HAP-1 (cell line): ENCODE results near the gene ELMO1.
A peak's percentile ranks its signal among the peaks of the same experiment; 100 is the strongest.
"Not testable (repeated sequence)": the region's sequence is repeated elsewhere in the genome, so short reads cannot be mapped to it uniquely, and the experiment has no call there.

Experiments used
- DNase-seq, 2 experiments: peaks; one replicate each; pipeline ENCODE4 v3.0.0-alpha.2; 2016 to 2020; ENCODE audit warnings: low spot score in 2 of 2
- H3K27me3 ChIP-seq: fragments of 250-450 bp; sonication (Bioruptor Pico); 2 replicates; pipeline ENCODE4 v1.5.1; 2020; ENCODE audit warnings: low read depth, mild to moderate bottlenecking, moderate library complexity
- H3K36me3 ChIP-seq: fragments of 250-450 bp; sonication (Bioruptor Pico); replicated peaks from 2 replicates; pipeline ENCODE4 v1.5.1; 2020; ENCODE audit warnings: mild to moderate bottlenecking
- H3K4me1 ChIP-seq: fragments of 250-450 bp; sonication (Bioruptor Pico); 2 replicates; pipeline ENCODE4 v1.5.1; 2020; ENCODE audit warnings: mild to moderate bottlenecking
- H3K4me3 ChIP-seq: fragments of 250-450 bp; sonication (Bioruptor Pico); 2 replicates; pipeline ENCODE4 v1.5.1; 2020; ENCODE audit warnings: mild to moderate bottlenecking, moderate library complexity
- H3K9me3 ChIP-seq: fragments of 250-450 bp; sonication (Bioruptor Pico); 2 replicates; pipeline ENCODE4 v1.5.1; 2020; ENCODE audit warnings: mild to moderate bottlenecking, moderate library complexity
- in situ Hi-C: fragments of 300-500 bp; cut with MboI; formaldehyde crosslinking; loops from 3 replicates; pipeline ENCODE4 v1.14.3; 2020; ENCODE audit warnings: low sequenced_read_pairs, inconsistent platforms, mixed read lengths

Gene ELMO1

GRCh38 chr7:36978461-36978860, 470.2 kb downstream of the ELMO1 start:
- in situ Hi-C loops, result loop anchor here (25.0 kb wide), 1 partner anchor 209 kb away; no protein-coding TSS in a partner anchor
- Histone ChIP-seq H3K4me3 (no peak overlapping the region), H3K36me3 (no peaks in the 10 kb centered on the region), H3K9me3 (no peaks in the 10 kb centered on the region), H3K4me1 (no peaks in the 10 kb centered on the region), H3K27me3 (no peaks in the 10 kb centered on the region)
- DNase-seq, result no peak

- Histone ChIP-seq H3K9me3 (no peaks in the 10 kb centered on the region), H3K4me3 (no peak overlapping the region), H3K36me3 (no peaks in the 10 kb centered on the region), H3K4me1 (no peaks in the 10 kb centered on the region), H3K27me3 (no peaks in the 10 kb centered on the region)
- DNase-seq, result no peak
- in situ Hi-C loops, result loop anchor here (25.0 kb wide), 1 partner anchor 209 kb away; no protein-coding TSS in a partner anchor
Observed at GRCh38 chr7:36977878-36978277, 470.8 kb downstream of the ELMO1 start.

GRCh38 chr7:36973534-36973933, 475.1 kb downstream of the ELMO1 start:
- not testable (repeated sequence) for H3K4me3 ChIP-seq, H3K9me3 ChIP-seq, DNase-seq, H3K36me3 ChIP-seq, H3K4me1 ChIP-seq, H3K27me3 ChIP-seq
- in situ Hi-C loops, result loop anchor here (25.0 kb wide), 1 partner anchor 486 kb away; no protein-coding TSS in a partner anchor

- no peaks in the 10 kb centered on the region for H3K27me3 ChIP-seq
- in situ Hi-C loops, result loop anchor here (25.0 kb wide), 1 partner anchor 485 kb away; no protein-coding TSS in a partner anchor
- no peak for DNase-seq
- no peak overlapping the region for H3K4me3 ChIP-seq
- H3K9me3 ChIP-seq, result no peaks in the 10 kb centered on the region
- no peaks in the 10 kb centered on the region for H3K36me3 ChIP-seq
- no peaks in the 10 kb centered on the region for H3K4me1 ChIP-seq
Observed at GRCh38 chr7:36972140-36972518, 476.5 kb downstream of the ELMO1 start.

GRCh38 chr7:36971515-36972139, 477.0 kb downstream of the ELMO1 start:
- Histone ChIP-seq H3K36me3 (no peaks in the 10 kb centered on the region), H3K9me3 (no peaks in the 10 kb centered on the region), H3K4me3 (no peak overlapping the region), H3K27me3 (no peaks in the 10 kb centered on the region), H3K4me1 (no peaks in the 10 kb centered on the region)
- DNase-seq, result no peak
- in situ Hi-C loops, result loop anchor here (25.0 kb wide), 1 partner anchor 484 kb away; no protein-coding TSS in a partner anchor

GRCh38 chr7:36970551-36971514, 477.8 kb downstream of the ELMO1 start:
- Histone ChIP-seq H3K36me3 (no peaks in the 10 kb centered on the region), H3K9me3 (no peaks in the 10 kb centered on the region), H3K4me1 (no peaks in the 10 kb centered on the region), H3K27me3 (no peaks in the 10 kb centered on the region), H3K4me3 (no peak overlapping the region)
- DNase-seq, result no peak
- in situ Hi-C loops, result loop anchor here (25.0 kb wide), 1 partner anchor 484 kb away; no protein-coding TSS in a partner anchor

- no peak for DNase-seq
- Histone ChIP-seq H3K27me3 (no peaks in the 10 kb centered on the region), H3K4me3 (no peak overlapping the region), H3K4me1 (no peaks in the 10 kb centered on the region), H3K36me3 (no peaks in the 10 kb centered on the region), H3K9me3 (no peaks in the 10 kb centered on the region)
- in situ Hi-C loops, result loop anchor here (25.0 kb wide), 1 partner anchor 482 kb away; no protein-coding TSS in a partner anchor
Observed at GRCh38 chr7:36969376-36969775, 479.3 kb downstream of the ELMO1 start.

- in situ Hi-C loops, result loop anchor here (25.0 kb wide), 1 partner anchor 480 kb away; no protein-coding TSS in a partner anchor
- Histone ChIP-seq H3K4me1 (no peaks in the 10 kb centered on the region), H3K9me3 (no peaks in the 10 kb centered on the region), H3K27me3 (no peaks in the 10 kb centered on the region), H3K4me3 (no peak overlapping the region), H3K36me3 (no peaks in the 10 kb centered on the region)
- DNase-seq, result peak; percentile 58 to 71
Observed at GRCh38 chr7:36967387-36967786, 481.3 kb downstream of the ELMO1 start.

- no peak for DNase-seq
- in situ Hi-C loops, result loop anchor here (25.0 kb wide), 1 partner anchor 479 kb away; no protein-coding TSS in a partner anchor
- H3K36me3 ChIP-seq, result no peaks in the 10 kb centered on the region
- H3K27me3 ChIP-seq, result no peaks in the 10 kb centered on the region
- no peaks in the 10 kb centered on the region for H3K9me3 ChIP-seq
- no peak overlapping the region for H3K4me3 ChIP-seq
- H3K4me1 ChIP-seq, result no peaks in the 10 kb centered on the region
Observed at GRCh38 chr7:36966636-36967035, 482.0 kb downstream of the ELMO1 start.

GRCh38 chr7:36966039-36966438, 482.6 kb downstream of the ELMO1 start:
- Histone ChIP-seq H3K4me1 (no peaks in the 10 kb centered on the region), H3K36me3 (no peaks in the 10 kb centered on the region), H3K9me3 (no peaks in the 10 kb centered on the region), H3K27me3 (no peaks in the 10 kb centered on the region), H3K4me3 (no peak overlapping the region)
- in situ Hi-C loops, result loop anchor here (25.0 kb wide), 1 partner anchor 479 kb away; no protein-coding TSS in a partner anchor
- DNase-seq, result no peak

GRCh38 chr7:36965625-36966024, 483.0 kb downstream of the ELMO1 start:
- in situ Hi-C loops, result loop anchor here (25.0 kb wide), 1 partner anchor 478 kb away; no protein-coding TSS in a partner anchor
- no peaks in the 10 kb centered on the region for H3K36me3 ChIP-seq
- H3K27me3 ChIP-seq, result no peaks in the 10 kb centered on the region
- H3K4me1 ChIP-seq, result no peaks in the 10 kb centered on the region
- no peak for DNase-seq
- H3K9me3 ChIP-seq, result no peaks in the 10 kb centered on the region
- H3K4me3 ChIP-seq, result no peak overlapping the region

GRCh38 chr7:36964297-36964696, 484.4 kb downstream of the ELMO1 start:
- DNase-seq, result no peak
- in situ Hi-C loops, result loop anchor here (25.0 kb wide), 1 partner anchor 477 kb away; no protein-coding TSS in a partner anchor
- H3K4me1 ChIP-seq, result no peaks in the 10 kb centered on the region
- H3K27me3 ChIP-seq, result no peaks in the 10 kb centered on the region
- no peaks in the 10 kb centered on the region for H3K36me3 ChIP-seq
- H3K9me3 ChIP-seq, result no peaks in the 10 kb centered on the region
- no peak overlapping the region for H3K4me3 ChIP-seq

GRCh38 chr7:36962367-36962766, 486.3 kb downstream of the ELMO1 start:
- DNase-seq, result no peak
- Histone ChIP-seq H3K4me3 (no peak overlapping the region), H3K4me1 (no peaks in the 10 kb centered on the region), H3K36me3 (no peaks in the 10 kb centered on the region), H3K9me3 (no peaks in the 10 kb centered on the region), H3K27me3 (no peaks in the 10 kb centered on the region)
- in situ Hi-C loops, result loop anchor here (25.0 kb wide), 1 partner anchor 475 kb away; no protein-coding TSS in a partner anchor
